ENCODE measurements around the gene ACVR1. TPM values are rescaled to one million over a fixed set of nuclear protein-coding genes. Genes with fewer than 3 reads are reported as not detected.

Gene ACVR1
- total and polyA plus RNA-seq, 9 of the 15 experiments (the other 6 are each of a cell fraction or from before 2014, with no cell fraction given), result 3.8 to 14.3 (median 6.9) TPM

DNA sequence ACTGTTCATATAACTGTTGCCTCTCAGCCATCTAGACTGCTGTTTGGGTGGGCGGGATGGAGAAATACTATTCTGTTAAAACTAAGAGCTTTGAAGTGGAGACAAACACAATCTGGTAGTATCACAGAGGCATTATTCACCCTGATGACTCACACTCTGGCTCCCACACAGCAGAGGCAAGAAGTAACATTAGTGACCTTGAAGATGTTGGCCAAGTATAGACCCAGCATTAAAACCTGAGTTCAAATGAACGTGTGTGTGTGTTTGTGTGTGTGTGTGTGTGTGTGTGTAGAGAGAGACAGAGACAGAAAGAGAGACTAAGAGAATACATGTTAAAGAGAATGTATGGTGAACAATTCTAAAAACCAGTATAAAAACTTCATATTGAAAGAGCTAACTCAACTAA is 22.5 kb upstream of the ACVR1 start (continued):
- no peak for TF ChIP-seq MCM2 (IDR thresholded peaks at IDR 0.05; ENCODE audit: low read depth)
- no peak for TF ChIP-seq NFXL1 (CRISPR knock-in tag; IDR thresholded peaks at IDR 0.05)
- no peak; the same call in 1 of the 2 replicates for TF ChIP-seq PHF21A (IDR thresholded peaks at IDR 0.05; ENCODE audit: borderline replicate concordance, low read depth)
- TF ChIP-seq ZNF324 (CRISPR knock-in tag; IDR thresholded peaks at IDR 0.05), result no peak
- TF ChIP-seq, protein P1, sequence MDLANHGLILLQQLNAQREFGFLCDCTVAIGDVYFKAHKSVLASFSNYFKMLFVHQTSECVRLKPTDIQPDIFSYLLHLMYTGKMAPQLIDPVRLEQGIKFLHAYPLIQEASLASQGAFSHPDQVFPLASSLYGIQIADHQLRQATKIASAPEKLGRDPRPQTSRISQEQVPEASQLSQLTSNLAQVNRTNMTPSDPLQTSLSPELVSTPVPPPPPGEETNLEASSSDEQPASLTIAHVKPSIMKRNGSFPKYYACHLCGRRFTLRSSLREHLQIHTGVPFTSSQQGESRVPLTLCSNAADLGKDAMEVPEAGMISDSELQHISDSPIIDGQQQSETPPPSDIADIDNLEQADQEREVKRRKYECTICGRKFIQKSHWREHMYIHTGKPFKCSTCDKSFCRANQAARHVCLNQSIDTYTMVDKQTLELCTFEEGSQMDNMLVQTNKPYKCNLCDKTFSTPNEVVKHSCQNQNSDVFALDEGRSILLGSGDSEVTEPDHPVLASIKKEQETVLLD (IDR thresholded peaks at IDR 0.05), result no peak; the same call in 1 of the 2 replicates
- TF ChIP-seq, protein P2, sequence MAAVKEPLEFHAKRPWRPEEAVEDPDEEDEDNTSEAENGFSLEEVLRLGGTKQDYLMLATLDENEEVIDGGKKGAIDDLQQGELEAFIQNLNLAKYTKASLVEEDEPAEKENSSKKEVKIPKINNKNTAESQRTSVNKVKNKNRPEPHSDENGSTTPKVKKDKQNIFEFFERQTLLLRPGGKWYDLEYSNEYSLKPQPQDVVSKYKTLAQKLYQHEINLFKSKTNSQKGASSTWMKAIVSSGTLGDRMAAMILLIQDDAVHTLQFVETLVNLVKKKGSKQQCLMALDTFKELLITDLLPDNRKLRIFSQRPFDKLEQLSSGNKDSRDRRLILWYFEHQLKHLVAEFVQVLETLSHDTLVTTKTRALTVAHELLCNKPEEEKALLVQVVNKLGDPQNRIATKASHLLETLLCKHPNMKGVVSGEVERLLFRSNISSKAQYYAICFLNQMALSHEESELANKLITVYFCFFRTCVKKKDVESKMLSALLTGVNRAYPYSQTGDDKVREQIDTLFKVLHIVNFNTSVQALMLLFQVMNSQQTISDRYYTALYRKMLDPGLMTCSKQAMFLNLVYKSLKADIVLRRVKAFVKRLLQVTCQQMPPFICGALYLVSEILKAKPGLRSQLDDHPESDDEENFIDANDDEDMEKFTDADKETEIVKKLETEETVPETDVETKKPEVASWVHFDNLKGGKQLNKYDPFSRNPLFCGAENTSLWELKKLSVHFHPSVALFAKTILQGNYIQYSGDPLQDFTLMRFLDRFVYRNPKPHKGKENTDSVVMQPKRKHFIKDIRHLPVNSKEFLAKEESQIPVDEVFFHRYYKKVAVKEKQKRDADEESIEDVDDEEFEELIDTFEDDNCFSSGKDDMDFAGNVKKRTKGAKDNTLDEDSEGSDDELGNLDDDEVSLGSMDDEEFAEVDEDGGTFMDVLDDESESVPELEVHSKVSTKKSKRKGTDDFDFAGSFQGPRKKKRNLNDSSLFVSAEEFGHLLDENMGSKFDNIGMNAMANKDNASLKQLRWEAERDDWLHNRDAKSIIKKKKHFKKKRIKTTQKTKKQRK (IDR thresholded peaks at IDR 0.05; ENCODE audit: borderline replicate concordance, low read depth, low read length), result no peak
- no peak for TF ChIP-seq KHSRP (IDR thresholded peaks at IDR 0.05)
- TF ChIP-seq TCF7 (IDR thresholded peaks at IDR 0.05; ENCODE audit: borderline replicate concordance), result peak; percentile 97
- TF ChIP-seq, protein P3, sequence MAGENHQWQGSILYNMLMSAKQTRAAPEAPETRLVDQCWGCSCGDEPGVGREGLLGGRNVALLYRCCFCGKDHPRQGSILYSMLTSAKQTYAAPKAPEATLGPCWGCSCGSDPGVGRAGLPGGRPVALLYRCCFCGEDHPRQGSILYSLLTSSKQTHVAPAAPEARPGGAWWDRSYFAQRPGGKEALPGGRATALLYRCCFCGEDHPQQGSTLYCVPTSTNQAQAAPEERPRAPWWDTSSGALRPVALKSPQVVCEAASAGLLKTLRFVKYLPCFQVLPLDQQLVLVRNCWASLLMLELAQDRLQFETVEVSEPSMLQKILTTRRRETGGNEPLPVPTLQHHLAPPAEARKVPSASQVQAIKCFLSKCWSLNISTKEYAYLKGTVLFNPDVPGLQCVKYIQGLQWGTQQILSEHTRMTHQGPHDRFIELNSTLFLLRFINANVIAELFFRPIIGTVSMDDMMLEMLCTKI (IDR thresholded peaks at IDR 0.05; ENCODE audit: partially characterized antibody), result no peak
- TF ChIP-seq, protein P4, sequence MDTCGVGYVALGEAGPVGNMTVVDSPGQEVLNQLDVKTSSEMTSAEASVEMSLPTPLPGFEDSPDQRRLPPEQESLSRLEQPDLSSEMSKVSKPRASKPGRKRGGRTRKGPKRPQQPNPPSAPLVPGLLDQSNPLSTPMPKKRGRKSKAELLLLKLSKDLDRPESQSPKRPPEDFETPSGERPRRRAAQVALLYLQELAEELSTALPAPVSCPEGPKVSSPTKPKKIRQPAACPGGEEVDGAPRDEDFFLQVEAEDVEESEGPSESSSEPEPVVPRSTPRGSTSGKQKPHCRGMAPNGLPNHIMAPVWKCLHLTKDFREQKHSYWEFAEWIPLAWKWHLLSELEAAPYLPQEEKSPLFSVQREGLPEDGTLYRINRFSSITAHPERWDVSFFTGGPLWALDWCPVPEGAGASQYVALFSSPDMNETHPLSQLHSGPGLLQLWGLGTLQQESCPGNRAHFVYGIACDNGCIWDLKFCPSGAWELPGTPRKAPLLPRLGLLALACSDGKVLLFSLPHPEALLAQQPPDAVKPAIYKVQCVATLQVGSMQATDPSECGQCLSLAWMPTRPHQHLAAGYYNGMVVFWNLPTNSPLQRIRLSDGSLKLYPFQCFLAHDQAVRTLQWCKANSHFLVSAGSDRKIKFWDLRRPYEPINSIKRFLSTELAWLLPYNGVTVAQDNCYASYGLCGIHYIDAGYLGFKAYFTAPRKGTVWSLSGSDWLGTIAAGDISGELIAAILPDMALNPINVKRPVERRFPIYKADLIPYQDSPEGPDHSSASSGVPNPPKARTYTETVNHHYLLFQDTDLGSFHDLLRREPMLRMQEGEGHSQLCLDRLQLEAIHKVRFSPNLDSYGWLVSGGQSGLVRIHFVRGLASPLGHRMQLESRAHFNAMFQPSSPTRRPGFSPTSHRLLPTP (IDR thresholded peaks at IDR 0.05; ENCODE audit: borderline replicate concordance, extremely low read depth, insufficient read length), result no peak
- no peak for TF ChIP-seq SPI1 (IDR thresholded peaks at IDR 0.05; ENCODE audit: borderline replicate concordance, low read depth, low read length)
- TF ChIP-seq ATF7 (IDR thresholded peaks at IDR 0.05), result peak; percentile 59; the same call in 1 of the 2 replicates
- no peak for TF ChIP-seq PHF20 (IDR thresholded peaks at IDR 0.05; ENCODE audit: partially characterized antibody)
- TF ChIP-seq ZNF217 (CRISPR knock-in tag; IDR thresholded peaks at IDR 0.05), result no peak
- no peak for TF ChIP-seq ZNF232 (CRISPR knock-in tag; IDR thresholded peaks at IDR 0.05)
- TF ChIP-seq NELFE (IDR thresholded peaks at IDR 0.05; ENCODE audit: insufficient read depth, insufficient read length), result no peak
- no peak; the same call in 1 of the 2 replicates for TF ChIP-seq PML (IDR thresholded peaks at IDR 0.05; ENCODE audit: low read length)
- TF ChIP-seq, protein P5, sequence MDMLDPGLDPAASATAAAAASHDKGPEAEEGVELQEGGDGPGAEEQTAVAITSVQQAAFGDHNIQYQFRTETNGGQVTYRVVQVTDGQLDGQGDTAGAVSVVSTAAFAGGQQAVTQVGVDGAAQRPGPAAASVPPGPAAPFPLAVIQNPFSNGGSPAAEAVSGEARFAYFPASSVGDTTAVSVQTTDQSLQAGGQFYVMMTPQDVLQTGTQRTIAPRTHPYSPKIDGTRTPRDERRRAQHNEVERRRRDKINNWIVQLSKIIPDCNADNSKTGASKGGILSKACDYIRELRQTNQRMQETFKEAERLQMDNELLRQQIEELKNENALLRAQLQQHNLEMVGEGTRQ (CRISPR knock-in tag; IDR thresholded peaks at IDR 0.05), result no peak
- no peak for TF ChIP-seq HMG20A (CRISPR knock-in tag; conservative IDR thresholded peaks at IDR 0.05)
- TF ChIP-seq SAFB2 (IDR thresholded peaks at IDR 0.05; ENCODE audit: borderline replicate concordance, low read depth, low read length, severe bottlenecking), result no peak
- no peak for TF ChIP-seq FOXA1 (IDR thresholded peaks at IDR 0.05; ENCODE audit: borderline replicate concordance)

All from K562 (cell line).